Mucosa of rectum (tissue), 2 donors: ENCODE results near the gene OSBP2.
A peak's percentile ranks its signal among the peaks of the same experiment; 100 is the strongest.

Experiments
- H3K27ac ChIP-seq, 2 donors: one replicate each; pipeline ENCODE4 v1.7.0; 2013; ENCODE audit warnings: inconsistent platforms in 2 of 2, low read depth in 2 of 2, low read length in 2 of 2
- H3K27me3 ChIP-seq, 2 donors: one replicate each; pipeline ENCODE4 v1.7.0; 2013; ENCODE audit warnings: low read length in 2 of 2; ENCODE audit not compliant: control insufficient read depth in 2 of 2, insufficient read depth in 2 of 2
- H3K36me3 ChIP-seq, 2 donors: one replicate each; pipeline ENCODE4 v1.7.0; 2013; ENCODE audit warnings: low read length in 2 of 2; ENCODE audit not compliant: control insufficient read depth in 2 of 2, insufficient read depth in 2 of 2
- H3K4me1 ChIP-seq, 2 donors: one replicate each; pipeline ENCODE4 v1.7.0; 2013; ENCODE audit warnings: low read length in 2 of 2, mild to moderate bottlenecking in 1 of 2; ENCODE audit not compliant: control insufficient read depth in 2 of 2, insufficient read depth in 2 of 2
- H3K4me3 ChIP-seq, 2 donors: one replicate each; pipeline ENCODE4 v1.7.0; 2013; ENCODE audit warnings: low read length in 2 of 2
- H3K9ac ChIP-seq, 2 donors: one replicate each; pipeline ENCODE4 v1.7.0; 2013; ENCODE audit warnings: low read length in 2 of 2, low read depth in 1 of 2, mild to moderate bottlenecking in 1 of 2
- H3K9me3 ChIP-seq, 2 donors: one replicate each; pipeline ENCODE4 v1.7.0; 2013; ENCODE audit warnings: low read length in 2 of 2; ENCODE audit not compliant: control insufficient read depth in 2 of 2
- donor health status: healthy.
- donor health status: Normal muscosa, but diverticular disease.

The OSBP2 gene

GRCh38 chr22:30664798-30665197 is 29.9 kb upstream of the OSBP2 start:
- no peak overlapping the region for H3K9ac ChIP-seq
- peak overlapping the region in 1 of 2 donors; percentile 51 for H3K27ac ChIP-seq
- no peaks in the 10 kb centered on the region for H3K27me3 ChIP-seq
- peaks cover 13 to 18% of the 10 kb centered on the region in 2 donors for H3K36me3 ChIP-seq
- no peaks in the 10 kb centered on the region for H3K9me3 ChIP-seq
- peaks cover 12 to 31% of the 10 kb centered on the region in 2 donors for H3K4me1 ChIP-seq
- H3K4me3 ChIP-seq, result no peak overlapping the region

GRCh38 chr22:30665266-30665665 is 29.4 kb upstream of the OSBP2 start:
- Histone ChIP-seq H3K9me3 (no peaks in the 10 kb centered on the region), H3K27me3 (no peaks in the 10 kb centered on the region), H3K36me3 (peaks cover 13 to 18% of the 10 kb centered on the region in 2 donors), H3K4me1 (peaks cover 12 to 31% of the 10 kb centered on the region in 2 donors), H3K9ac (no peak overlapping the region), H3K4me3 (peak overlapping the region in 1 of 2 donors; percentile 14), H3K27ac (peak overlapping the region; percentile 51 to 65)

GRCh38 chr22:30665786-30666185 is 28.9 kb upstream of the OSBP2 start:
- Histone ChIP-seq H3K36me3 (peaks cover 13 to 18% of the 10 kb centered on the region in 2 donors), H3K27ac (peak overlapping the region; percentile 51 to 67), H3K27me3 (no peaks in the 10 kb centered on the region), H3K9me3 (no peaks in the 10 kb centered on the region), H3K4me3 (peak overlapping the region; percentile 1 to 62), H3K9ac (peak overlapping the region; percentile 6 to 9), H3K4me1 (peaks cover 12 to 31% of the 10 kb centered on the region in 2 donors)

- H3K4me3 ChIP-seq, result peak overlapping the region; percentile 89
- peak overlapping the region; percentile 77 to 98 for H3K9ac ChIP-seq
- H3K9me3 ChIP-seq, result no peaks in the 10 kb centered on the region
- peaks cover 13% of the 10 kb centered on the region in 2 donors for H3K36me3 ChIP-seq
- H3K4me1 ChIP-seq, result peaks cover 12 to 31% of the 10 kb centered on the region in 2 donors
- H3K27ac ChIP-seq, result peak overlapping the region; percentile 96 to 98
- H3K27me3 ChIP-seq, result no peaks in the 10 kb centered on the region
These were observed 27.6 kb upstream of the OSBP2 start for GRCh38 chr22:30667107-30667493.

- Histone ChIP-seq H3K4me3 (peak within 1 kb of the TSS; percentile 89), H3K9ac (peak within 1 kb of the TSS; percentile 77 to 98), H3K4me1 (peaks cover 12 to 31% of the 10 kb centered on the region in 2 donors), H3K9me3 (no peaks in the 10 kb centered on the region), H3K27ac (peak within 1 kb of the TSS; percentile 96 to 98), H3K27me3 (no peaks in the 10 kb centered on the region), H3K36me3 (peaks cover 10 to 11% of the 10 kb centered on the region in 2 donors)
These were observed 26.9 kb upstream of the OSBP2 start, which contains the start of gene DUSP18 for GRCh38 chr22:30667494-30668385. DUSP18 (minus strand) TSS chr22:30667875; CDS start chr22:30664003, 3,872 bp downstream.

GRCh38 chr22:30668386-30668710 is 26.3 kb upstream of the OSBP2 start:
- peak overlapping the region; percentile 72 to 98 for H3K9ac ChIP-seq

GRCh38 chr22:30671071-30671470 is 23.6 kb upstream of the OSBP2 start:
- H3K27me3 ChIP-seq, result no peaks in the 10 kb centered on the region
- H3K36me3 ChIP-seq, result no peaks in the 10 kb centered on the region
- no peak overlapping the region for H3K9ac ChIP-seq
- H3K4me1 ChIP-seq, result peaks cover 8 to 20% of the 10 kb centered on the region in 2 donors
- H3K9me3 ChIP-seq, result no peaks in the 10 kb centered on the region
- H3K27ac ChIP-seq, result no peak overlapping the region
- H3K4me3 ChIP-seq, result no peak overlapping the region

More at GRCh38 chr22:30668386-30668710, 26.3 kb upstream of the OSBP2 start:
- peaks cover 12 to 31% of the 10 kb centered on the region in 2 donors for H3K4me1 ChIP-seq
- H3K4me3 ChIP-seq, result peak overlapping the region; percentile 89
- H3K27ac ChIP-seq, result peak overlapping the region; percentile 96 to 98
- peaks cover 4 to 5% of the 10 kb centered on the region in 2 donors for H3K36me3 ChIP-seq
- no peaks in the 10 kb centered on the region for H3K9me3 ChIP-seq
- H3K27me3 ChIP-seq, result no peaks in the 10 kb centered on the region

GRCh38 chr22:30673136-30673535 is 21.5 kb upstream of the OSBP2 start:
- Histone ChIP-seq H3K9ac (no peak overlapping the region), H3K9me3 (no peaks in the 10 kb centered on the region), H3K36me3 (no peaks in the 10 kb centered on the region), H3K27ac (no peak overlapping the region), H3K4me3 (no peak overlapping the region), H3K4me1 (peaks cover 4 to 6% of the 10 kb centered on the region in 2 donors), H3K27me3 (no peaks in the 10 kb centered on the region)

- peaks cover 0 to 2% of the 10 kb centered on the region in 2 donors for H3K4me1 ChIP-seq
- no peaks in the 10 kb centered on the region for H3K27me3 ChIP-seq
- no peak overlapping the region for H3K27ac ChIP-seq
- H3K4me3 ChIP-seq, result no peak overlapping the region
- H3K9ac ChIP-seq, result no peak overlapping the region
- H3K36me3 ChIP-seq, result no peaks in the 10 kb centered on the region
- no peaks in the 10 kb centered on the region for H3K9me3 ChIP-seq
These were observed 20.2 kb upstream of the OSBP2 start for GRCh38 chr22:30674482-30674881.

GRCh38 chr22:30675436-30675835 is 19.2 kb upstream of the OSBP2 start:
- Histone ChIP-seq H3K4me1 (peaks cover 0 to 6% of the 10 kb centered on the region in 2 donors), H3K27ac (no peak overlapping the region), H3K4me3 (no peak overlapping the region), H3K27me3 (no peaks in the 10 kb centered on the region), H3K36me3 (no peaks in the 10 kb centered on the region), H3K9me3 (no peaks in the 10 kb centered on the region), H3K9ac (no peak overlapping the region)
